ENCODE measurements around the gene BCL11B.

BCL11B gene

GRCh38 chr14:99145307-99145706 is 126.7 kb downstream of the BCL11B start:
- H2AFZ ChIP-seq (ENCODE audit: low read depth, low read length) = no peak overlapping the region
- no peak overlapping the region for H3K14ac ChIP-seq (ENCODE audit: low read length in 2 of 2)
- H4K91ac ChIP-seq (ENCODE audit: low read length) = no peak overlapping the region
- H3K79me1 ChIP-seq (replicated peaks; ENCODE audit: low read length, poor library complexity, severe bottlenecking) = no peaks in the 10 kb centered on the region
- no peak overlapping the region for H3K4me3 ChIP-seq (ENCODE audit: insufficient read depth in 1 of 2, low read depth in 1 of 2, low read length in 2 of 2)
- H3K4ac ChIP-seq (ENCODE audit: low read depth in 1 of 2, low read length in 2 of 2) = no peak overlapping the region
- H2BK12ac ChIP-seq (ENCODE audit: low read length in 2 of 2) = no peak overlapping the region
- H3K9ac ChIP-seq (ENCODE audit: low read length) = no peak overlapping the region
- H3K23ac ChIP-seq (ENCODE audit: low read length in 2 of 2) = no peak overlapping the region
- no peak overlapping the region for H3K4me2 ChIP-seq (ENCODE audit: low read length, poor library complexity, severe bottlenecking)
- no peak overlapping the region for H2BK5ac ChIP-seq (ENCODE audit: low read depth, low read length, poor library complexity, severe bottlenecking)
- H2AK5ac ChIP-seq (ENCODE audit: low read length, severe bottlenecking) = no peak overlapping the region
- no peak overlapping the region for H2BK120ac ChIP-seq (ENCODE audit: low read depth, low read length)
- H3K36me3 ChIP-seq (ENCODE audit: control insufficient read depth in 1 of 2, insufficient read depth in 2 of 2, low read depth in 1 of 2, low read length in 2 of 2) = no peaks in the 10 kb centered on the region
- peaks cover 0 to 15% of the 10 kb centered on the region in 2 experiments for H3K27me3 ChIP-seq (ENCODE audit: control insufficient read depth in 1 of 2, insufficient read depth in 1 of 2, low read length in 2 of 2)
- no peak for DNase-seq
- no peak overlapping the region for H3K27ac ChIP-seq (ENCODE audit: low read length, poor library complexity, severe bottlenecking)
- H3K18ac ChIP-seq (ENCODE audit: low read depth in 1 of 2, low read length in 2 of 2) = no peak overlapping the region
- no peaks in the 10 kb centered on the region for H3K4me1 ChIP-seq (ENCODE audit: control insufficient read depth, insufficient read depth, low read depth, low read length)
- 79% methylated on average over 4 of the region's 4 CpGs for WGBS
- H3K9me3 ChIP-seq (ENCODE audit: control insufficient read depth, low read length) = no peaks in the 10 kb centered on the region
- no peak overlapping the region for H4K8ac ChIP-seq (ENCODE audit: low read length)
- no peak overlapping the region for H2BK15ac ChIP-seq (ENCODE audit: low read depth, poor library complexity, severe bottlenecking)

- Histone ChIP-seq H3K36me3 (ENCODE audit: control insufficient read depth in 1 of 2, insufficient read depth in 2 of 2, low read depth in 1 of 2, low read length in 2 of 2) (no peaks in the 10 kb centered on the region), H2AK5ac (ENCODE audit: low read length, severe bottlenecking) (no peak overlapping the region), H2BK5ac (ENCODE audit: low read depth, low read length, poor library complexity, severe bottlenecking) (no peak overlapping the region), H3K4me2 (ENCODE audit: low read length, poor library complexity, severe bottlenecking) (no peak overlapping the region), H3K9ac (ENCODE audit: low read length) (no peak overlapping the region), H4K91ac (ENCODE audit: low read length) (no peak overlapping the region), H4K8ac (ENCODE audit: low read length) (no peak overlapping the region), H3K4me1 (ENCODE audit: control insufficient read depth, insufficient read depth, low read depth, low read length) (no peaks in the 10 kb centered on the region), H3K4me3 (ENCODE audit: insufficient read depth in 1 of 2, low read depth in 1 of 2, low read length in 2 of 2) (no peak overlapping the region), H3K18ac (ENCODE audit: low read depth in 1 of 2, low read length in 2 of 2) (no peak overlapping the region), H3K27ac (ENCODE audit: low read length, poor library complexity, severe bottlenecking) (no peak overlapping the region), H2BK120ac (ENCODE audit: low read depth, low read length) (no peak overlapping the region), H3K27me3 (ENCODE audit: control insufficient read depth in 1 of 2, insufficient read depth in 1 of 2, low read length in 2 of 2) (peaks cover 0 to 15% of the 10 kb centered on the region in 2 experiments), H3K23ac (ENCODE audit: low read length in 2 of 2) (no peak overlapping the region), H3K14ac (ENCODE audit: low read length in 2 of 2) (no peak overlapping the region), H2BK12ac (ENCODE audit: low read length in 2 of 2) (no peak overlapping the region), H2BK15ac (ENCODE audit: low read depth, poor library complexity, severe bottlenecking) (no peak overlapping the region), H3K4ac (ENCODE audit: low read depth in 1 of 2, low read length in 2 of 2) (no peak overlapping the region), H3K79me1 (replicated peaks; ENCODE audit: low read length, poor library complexity, severe bottlenecking) (no peaks in the 10 kb centered on the region), H3K9me3 (ENCODE audit: control insufficient read depth, low read length) (no peaks in the 10 kb centered on the region), H2AFZ (ENCODE audit: low read depth, low read length) (no peak overlapping the region)
- WGBS = 72% methylated on average over 4 of the region's 4 CpGs
- no peak for DNase-seq
Measured at GRCh38 chr14:99143793-99144192, 128.2 kb downstream of the BCL11B start.

- H3K4ac ChIP-seq (ENCODE audit: low read depth in 1 of 2, low read length in 2 of 2) = no peak overlapping the region
- H3K4me1 ChIP-seq (ENCODE audit: control insufficient read depth, insufficient read depth, low read depth, low read length) = no peaks in the 10 kb centered on the region
Measured at GRCh38 chr14:99143126-99143525, 128.9 kb downstream of the BCL11B start.

GRCh38 chr14:99141236-99141635 is 130.8 kb downstream of the BCL11B start:
- Histone ChIP-seq H4K8ac (ENCODE audit: low read length) (no peak overlapping the region), H3K4me3 (ENCODE audit: insufficient read depth in 1 of 2, low read depth in 1 of 2, low read length in 2 of 2) (no peak overlapping the region), H2BK12ac (ENCODE audit: low read length in 2 of 2) (no peak overlapping the region), H3K4ac (ENCODE audit: low read depth in 1 of 2, low read length in 2 of 2) (no peak overlapping the region), H3K23ac (ENCODE audit: low read length in 2 of 2) (no peak overlapping the region), H2BK5ac (ENCODE audit: low read depth, low read length, poor library complexity, severe bottlenecking) (no peak overlapping the region), H2AK5ac (ENCODE audit: low read length, severe bottlenecking) (no peak overlapping the region), H2BK15ac (ENCODE audit: low read depth, poor library complexity, severe bottlenecking) (no peak overlapping the region), H3K9me3 (ENCODE audit: control insufficient read depth, low read length) (no peaks in the 10 kb centered on the region), H3K18ac (ENCODE audit: low read depth in 1 of 2, low read length in 2 of 2) (no peak overlapping the region), H3K36me3 (ENCODE audit: control insufficient read depth in 1 of 2, insufficient read depth in 2 of 2, low read depth in 1 of 2, low read length in 2 of 2) (no peaks in the 10 kb centered on the region), H3K27ac (ENCODE audit: low read length, poor library complexity, severe bottlenecking) (no peak overlapping the region), H3K14ac (ENCODE audit: low read length in 2 of 2) (no peak overlapping the region), H3K4me1 (ENCODE audit: control insufficient read depth, insufficient read depth, low read depth, low read length) (no peaks in the 10 kb centered on the region), H3K4me2 (ENCODE audit: low read length, poor library complexity, severe bottlenecking) (no peak overlapping the region), H3K27me3 (ENCODE audit: control insufficient read depth in 1 of 2, insufficient read depth in 1 of 2, low read length in 2 of 2) (peaks cover 0 to 9% of the 10 kb centered on the region in 2 experiments), H2BK120ac (ENCODE audit: low read depth, low read length) (no peak overlapping the region), H3K79me1 (replicated peaks; ENCODE audit: low read length, poor library complexity, severe bottlenecking) (no peaks in the 10 kb centered on the region), H3K9ac (ENCODE audit: low read length) (no peak overlapping the region), H4K91ac (ENCODE audit: low read length) (no peak overlapping the region), H2AFZ (ENCODE audit: low read depth, low read length) (no peak overlapping the region)
- no peak for DNase-seq
- 81% methylated on average over 7 of the region's 7 CpGs for WGBS

More at GRCh38 chr14:99143126-99143525, 128.9 kb downstream of the BCL11B start:
- H4K8ac ChIP-seq (ENCODE audit: low read length) = no peak overlapping the region
- no peak overlapping the region for H3K27ac ChIP-seq (ENCODE audit: low read length, poor library complexity, severe bottlenecking)
- 48% methylated on average over 2 of the region's 2 CpGs for WGBS
- no peak overlapping the region for H2AFZ ChIP-seq (ENCODE audit: low read depth, low read length)
- no peak overlapping the region for H2BK15ac ChIP-seq (ENCODE audit: low read depth, poor library complexity, severe bottlenecking)
- H3K14ac ChIP-seq (ENCODE audit: low read length in 2 of 2) = no peak overlapping the region
- no peak overlapping the region for H3K18ac ChIP-seq (ENCODE audit: low read depth in 1 of 2, low read length in 2 of 2)
- peaks cover 0 to 10% of the 10 kb centered on the region in 2 experiments for H3K27me3 ChIP-seq (ENCODE audit: control insufficient read depth in 1 of 2, insufficient read depth in 1 of 2, low read length in 2 of 2)
- H3K9ac ChIP-seq (ENCODE audit: low read length) = no peak overlapping the region
- H2BK5ac ChIP-seq (ENCODE audit: low read depth, low read length, poor library complexity, severe bottlenecking) = no peak overlapping the region
- H3K23ac ChIP-seq (ENCODE audit: low read length in 2 of 2) = no peak overlapping the region
- DNase-seq = no peak
- H3K4me3 ChIP-seq (ENCODE audit: insufficient read depth in 1 of 2, low read depth in 1 of 2, low read length in 2 of 2) = no peak overlapping the region
- no peaks in the 10 kb centered on the region for H3K36me3 ChIP-seq (ENCODE audit: control insufficient read depth in 1 of 2, insufficient read depth in 2 of 2, low read depth in 1 of 2, low read length in 2 of 2)
- no peaks in the 10 kb centered on the region for H3K9me3 ChIP-seq (ENCODE audit: control insufficient read depth, low read length)
- no peak overlapping the region for H2AK5ac ChIP-seq (ENCODE audit: low read length, severe bottlenecking)
- H4K91ac ChIP-seq (ENCODE audit: low read length) = no peak overlapping the region
- H2BK120ac ChIP-seq (ENCODE audit: low read depth, low read length) = no peak overlapping the region
- no peak overlapping the region for H2BK12ac ChIP-seq (ENCODE audit: low read length in 2 of 2)
- no peaks in the 10 kb centered on the region for H3K79me1 ChIP-seq (replicated peaks; ENCODE audit: low read length, poor library complexity, severe bottlenecking)
- H3K4me2 ChIP-seq (ENCODE audit: low read length, poor library complexity, severe bottlenecking) = no peak overlapping the region

All from mesenchymal stem cell (in vitro differentiated cells and primary cell).